H9 (cell line): ENCODE measurements around the gene ADCY1. TPM values are rescaled to one million over a fixed set of nuclear protein-coding genes. Genes with fewer than 3 reads are reported as not detected.

Source experiments
- DNase-seq: peaks from one replicate; pipeline ENCODE4 v3.0.0-alpha.2; 2017
- H2AFZ ChIP-seq: one replicate; pipeline ENCODE4 v1.6.1; 2013; ENCODE audit warnings: mild to moderate bottlenecking, low read length, control low read depth, moderate library complexity
- H2AK5ac ChIP-seq: 2 replicates; pipeline ENCODE4 v1.6.1; 2013; ENCODE audit warnings: low read length, control low read depth, mixed read lengths; ENCODE audit not compliant: insufficient read length
- H2BK120ac ChIP-seq: one replicate; pipeline ENCODE4 v1.6.1; 2013; ENCODE audit warnings: low read depth, mild to moderate bottlenecking, low read length, control low read depth, inconsistent platforms; ENCODE audit not compliant: poor library complexity, severe bottlenecking
- H2BK12ac ChIP-seq: 2 replicates; pipeline ENCODE4 v1.6.1; 2013; ENCODE audit warnings: low read length, control low read depth, mixed read lengths, low read depth; ENCODE audit not compliant: insufficient read length
- H2BK15ac ChIP-seq: 2 replicates; pipeline ENCODE4 v1.6.1; 2013; ENCODE audit warnings: low read depth, low read length, control low read depth
- H2BK20ac ChIP-seq: one replicate; pipeline ENCODE4 v1.6.1; 2013; ENCODE audit warnings: low read depth, mild to moderate bottlenecking, low read length, control low read depth, inconsistent platforms; ENCODE audit not compliant: poor library complexity, severe bottlenecking
- H2BK5ac ChIP-seq: 2 replicates; pipeline ENCODE4 v1.6.1; 2013; ENCODE audit warnings: low read length, control low read depth, mixed read lengths; ENCODE audit not compliant: insufficient read length
- H3K14ac ChIP-seq: 2 replicates; pipeline ENCODE4 v1.6.1; 2013; ENCODE audit warnings: low read length, control low read depth; ENCODE audit not compliant: insufficient read depth
- H3K18ac ChIP-seq: 2 replicates; pipeline ENCODE4 v1.6.1; 2013; ENCODE audit warnings: low read depth, mild to moderate bottlenecking, mixed read lengths, low read length, control low read depth; ENCODE audit not compliant: insufficient read length
- H3K23ac ChIP-seq: 2 replicates; pipeline ENCODE4 v1.6.1; 2013; ENCODE audit warnings: low read length, control low read depth, mixed read lengths, low read depth; ENCODE audit not compliant: insufficient read length
- H3K23me2 ChIP-seq: 2 replicates; pipeline ENCODE4 v1.6.1; 2013; ENCODE audit warnings: low read depth, mild to moderate bottlenecking, mixed read lengths, low read length, control low read depth; ENCODE audit not compliant: insufficient read length, poor library complexity, severe bottlenecking
- H3K27ac ChIP-seq: 2 replicates; pipeline ENCODE4 v1.5.1; 2013; ENCODE audit warnings: low read length, control low read depth, mixed read lengths, low read depth; ENCODE audit not compliant: insufficient read length
- H3K27me3 ChIP-seq: 2 replicates; pipeline ENCODE4 v1.6.1; 2013; ENCODE audit warnings: low read length, control low read depth, inconsistent platforms; ENCODE audit not compliant: insufficient read depth
- H3K4ac ChIP-seq: 2 replicates; pipeline ENCODE4 v1.6.1; 2013; ENCODE audit warnings: low read depth, mild to moderate bottlenecking, control low read depth, inconsistent platforms, low read length, moderate library complexity
- H3K4me1 ChIP-seq: 2 replicates; pipeline ENCODE4 v1.6.1; 2013; ENCODE audit warnings: low read length, control low read depth, inconsistent platforms; ENCODE audit not compliant: insufficient read depth
- H3K4me2 ChIP-seq: 2 replicates; pipeline ENCODE4 v1.6.1; 2013; ENCODE audit warnings: low read length, control low read depth, mixed read lengths; ENCODE audit not compliant: insufficient read length, insufficient read depth
- H3K56ac ChIP-seq: 2 replicates; pipeline ENCODE4 v1.6.1; 2013; ENCODE audit warnings: low read depth, mild to moderate bottlenecking, mixed read lengths, low read length, control low read depth; ENCODE audit not compliant: insufficient read length
- H3K79me1 ChIP-seq: 2 replicates; pipeline ENCODE4 v1.6.1; 2013; ENCODE audit warnings: low read depth, mild to moderate bottlenecking, moderate library complexity, low read length, control low read depth, inconsistent platforms; ENCODE audit not compliant: insufficient read depth, poor library complexity, severe bottlenecking
- H3K79me2 ChIP-seq: 2 replicates; pipeline ENCODE4 v1.6.1; 2013; ENCODE audit warnings: low read length, control low read depth, inconsistent platforms; ENCODE audit not compliant: insufficient read depth
- H3K9ac ChIP-seq: 2 replicates; pipeline ENCODE4 v1.6.1; 2013; ENCODE audit warnings: low read length, control low read depth, mixed read lengths; ENCODE audit not compliant: insufficient read length; ENCODE audit errors: extremely low read depth
- H3K9me3 ChIP-seq: one replicate; pipeline ENCODE4 v1.6.1; 2013; ENCODE audit warnings: low read depth, low read length, inconsistent platforms; ENCODE audit not compliant: control insufficient read depth
- H3T11ph ChIP-seq: one replicate; pipeline ENCODE4 v1.6.1; 2013; ENCODE audit warnings: mild to moderate bottlenecking, low read length, control low read depth, inconsistent platforms
- H4K20me1 ChIP-seq: one replicate; pipeline ENCODE4 v1.6.1; 2013; ENCODE audit not compliant: control insufficient read depth, insufficient read length, insufficient read depth
- H4K5ac ChIP-seq: 2 replicates; pipeline ENCODE4 v1.6.1; 2013; ENCODE audit warnings: low read depth, mild to moderate bottlenecking, mixed read lengths, low read length, control low read depth; ENCODE audit not compliant: insufficient read length
- H4K8ac ChIP-seq: replicated peaks from 2 replicates; pipeline ENCODE4 v1.6.1; 2013; ENCODE audit warnings: low read length, control low read depth, mixed read lengths, low read depth; ENCODE audit not compliant: insufficient read length
- H4K91ac ChIP-seq: 2 replicates; pipeline ENCODE4 v1.6.1; 2013; ENCODE audit warnings: low read depth, mild to moderate bottlenecking, moderate library complexity, mixed read lengths, low read length, control low read depth; ENCODE audit not compliant: insufficient read length
- H3K27ac Mint-ChIP-seq, 3 experiments: 2 replicates in 2 of 3; 3 replicates in 1 of 3; pipeline ENCODE4 v1.8.0; 2020 to 2021; ENCODE audit warnings: mixed read lengths in 3 of 3, mild to moderate bottlenecking in 1 of 3, moderate library complexity in 1 of 3
- H3K27me3 Mint-ChIP-seq: 2 replicates; pipeline ENCODE4 v1.8.0; 2021; ENCODE audit warnings: low read depth, mild to moderate bottlenecking, moderate library complexity, mixed read lengths
- H3K36me3 Mint-ChIP-seq, 3 experiments: 2 replicates in 2 of 3; 3 replicates in 1 of 3; pipeline ENCODE4 v1.8.0; 2020 to 2021; ENCODE audit warnings: low read depth in 3 of 3, mixed read lengths in 3 of 3; ENCODE audit not compliant: insufficient read depth in 1 of 3
- H3K4me1 Mint-ChIP-seq, 2 experiments: 2 replicates each; pipeline ENCODE4 v1.8.0; 2020; ENCODE audit warnings: mixed read lengths in 2 of 2
- H3K4me3 Mint-ChIP-seq, 2 experiments: 2 replicates in 1 of 2; 3 replicates in 1 of 2; pipeline ENCODE4 v1.8.0; 2020 to 2021; ENCODE audit warnings: mild to moderate bottlenecking in 2 of 2, mixed read lengths in 2 of 2, moderate library complexity in 1 of 2
- H3K9me3 Mint-ChIP-seq, 2 experiments: 2 replicates in 1 of 2; 3 replicates in 1 of 2; pipeline ENCODE4 v1.8.0; 2020; ENCODE audit warnings: mild to moderate bottlenecking in 2 of 2, mixed read lengths in 2 of 2, moderate library complexity in 1 of 2
- WGBS: extraction: QIAGEN DNeasy Blood & Tissue Kit; methylation state at CpG from one replicate; pipeline ENCODE4 v1.1.7; 2013; ENCODE audit warnings: missing lambda C conversion rate, low lambda C conversion rate, mixed read lengths; ENCODE audit not compliant: insufficient read length; ENCODE audit errors: extremely low coverage; 5-methylcytosine and 5-hydroxymethylcytosine counted together
- total RNA-seq: library from RNA; stranded (reverse); gene quantifications from 2 replicates; pipeline ENCODE4 v1.2.1, GENCODE V29; 2021
- TF ChIP-seq, protein P1 (sequence below): fragments of 200-600 bp; sonication (generic); conservative IDR thresholded peaks from 3 replicates; pipeline ENCODE4 v1.8.0; 2021; ENCODE audit warnings: antibody characterized with exemption, mild to moderate bottlenecking

Gene ADCY1
- total RNA-seq, 1 experiment from 2014 or later = 21.6 TPM

DNA sequence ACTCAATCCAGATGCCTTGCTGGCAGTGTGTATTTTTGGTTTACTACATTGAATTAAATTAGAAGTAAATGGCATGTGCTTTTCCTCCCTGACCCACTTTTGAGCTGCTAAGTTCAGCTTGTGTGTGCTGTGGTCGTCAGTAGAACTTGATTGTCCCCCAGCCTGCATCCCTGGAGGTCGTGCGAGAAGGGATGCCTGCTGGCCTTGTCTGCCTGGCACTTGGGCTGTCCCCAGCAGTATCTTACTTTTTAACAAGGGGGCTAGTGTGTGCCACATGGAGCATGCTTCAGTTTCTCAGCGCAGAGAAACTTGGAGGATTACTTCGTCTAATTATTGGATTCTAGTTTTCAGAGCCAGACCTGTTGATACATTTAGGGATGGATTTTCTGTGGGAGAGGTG, 80.2 kb downstream of the ADCY1 start:
- H3K79me1 ChIP-seq = no peaks in the 10 kb centered on the region
- no peak overlapping the region for H2BK15ac ChIP-seq
- Mint-ChIP-seq H3K9me3 (no peaks in the 10 kb centered on the region; a peak in 1 of 5 replicates), H3K36me3 (peaks cover under 1 to 20% (median 6%) of the 10 kb centered on the region in 3 experiments; a peak in 6 of 7 replicates), H3K27me3 (no peaks in the 10 kb centered on the region), H3K27ac (no peak overlapping the region), H3K4me3 (no peak overlapping the region), H3K4me1 (0 out of 4 replicates have a peak, but pooled peaks cover 0 to 4% of the 10 kb centered on the region in 2 experiments)
- H3K9ac ChIP-seq = no peak overlapping the region
- no peak overlapping the region for H3K56ac ChIP-seq
- no peak overlapping the region for H2BK120ac ChIP-seq
- no peak overlapping the region for H2AFZ ChIP-seq
- H3K27ac ChIP-seq = no peak overlapping the region
- no peaks in the 10 kb centered on the region for H3K79me2 ChIP-seq
- no CpG with 5 or more reads among the region's 5 CpGs for WGBS
- no peaks in the 10 kb centered on the region for H4K20me1 ChIP-seq
- TF ChIP-seq, protein P1, sequence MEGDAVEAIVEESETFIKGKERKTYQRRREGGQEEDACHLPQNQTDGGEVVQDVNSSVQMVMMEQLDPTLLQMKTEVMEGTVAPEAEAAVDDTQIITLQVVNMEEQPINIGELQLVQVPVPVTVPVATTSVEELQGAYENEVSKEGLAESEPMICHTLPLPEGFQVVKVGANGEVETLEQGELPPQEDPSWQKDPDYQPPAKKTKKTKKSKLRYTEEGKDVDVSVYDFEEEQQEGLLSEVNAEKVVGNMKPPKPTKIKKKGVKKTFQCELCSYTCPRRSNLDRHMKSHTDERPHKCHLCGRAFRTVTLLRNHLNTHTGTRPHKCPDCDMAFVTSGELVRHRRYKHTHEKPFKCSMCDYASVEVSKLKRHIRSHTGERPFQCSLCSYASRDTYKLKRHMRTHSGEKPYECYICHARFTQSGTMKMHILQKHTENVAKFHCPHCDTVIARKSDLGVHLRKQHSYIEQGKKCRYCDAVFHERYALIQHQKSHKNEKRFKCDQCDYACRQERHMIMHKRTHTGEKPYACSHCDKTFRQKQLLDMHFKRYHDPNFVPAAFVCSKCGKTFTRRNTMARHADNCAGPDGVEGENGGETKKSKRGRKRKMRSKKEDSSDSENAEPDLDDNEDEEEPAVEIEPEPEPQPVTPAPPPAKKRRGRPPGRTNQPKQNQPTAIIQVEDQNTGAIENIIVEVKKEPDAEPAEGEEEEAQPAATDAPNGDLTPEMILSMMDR = no peak
- H4K91ac ChIP-seq = no peak overlapping the region
- H3K18ac ChIP-seq = no peak overlapping the region
- no peak overlapping the region for H3K14ac ChIP-seq
- H3K4me1 ChIP-seq = no peaks in the 10 kb centered on the region
- no peak for DNase-seq
- H2BK20ac ChIP-seq = no peak overlapping the region
- no peak overlapping the region for H4K5ac ChIP-seq
- no peaks in the 10 kb centered on the region for H3K27me3 ChIP-seq
- H3K9me3 ChIP-seq = no peaks in the 10 kb centered on the region
- H3K4ac ChIP-seq = no peak overlapping the region
- no peak overlapping the region for H3T11ph ChIP-seq
- no peak overlapping the region for H3K23ac ChIP-seq
- H4K8ac ChIP-seq = no peak overlapping the region
- H3K23me2 ChIP-seq = no peaks in the 10 kb centered on the region
- H2BK12ac ChIP-seq = no peak overlapping the region
- H3K4me2 ChIP-seq = no peak overlapping the region
- no peak overlapping the region for H2AK5ac ChIP-seq
- H2BK5ac ChIP-seq = no peak overlapping the region
